ENCODE measurements around the gene ARRDC1. TPM values are rescaled to one million over a fixed set of nuclear protein-coding genes. Genes with fewer than 3 reads are reported as not detected.

ARRDC1 gene
- total RNA-seq, 1 donor from 2014 or later, result 69.1 TPM

GRCh38 chr9:137630126-137630525 is 24.6 kb downstream of the ARRDC1 start:
- Histone ChIP-seq H3K27me3 (no peaks in the 10 kb centered on the region), H3K27ac (no peak overlapping the region), H3K36me3 (no peaks in the 10 kb centered on the region), H3K4me3 (no peak overlapping the region), H3K9me3 (no peaks in the 10 kb centered on the region), H3K4me1 (peaks cover 45% of the 10 kb centered on the region)
- TF ChIP-seq, protein P1, sequence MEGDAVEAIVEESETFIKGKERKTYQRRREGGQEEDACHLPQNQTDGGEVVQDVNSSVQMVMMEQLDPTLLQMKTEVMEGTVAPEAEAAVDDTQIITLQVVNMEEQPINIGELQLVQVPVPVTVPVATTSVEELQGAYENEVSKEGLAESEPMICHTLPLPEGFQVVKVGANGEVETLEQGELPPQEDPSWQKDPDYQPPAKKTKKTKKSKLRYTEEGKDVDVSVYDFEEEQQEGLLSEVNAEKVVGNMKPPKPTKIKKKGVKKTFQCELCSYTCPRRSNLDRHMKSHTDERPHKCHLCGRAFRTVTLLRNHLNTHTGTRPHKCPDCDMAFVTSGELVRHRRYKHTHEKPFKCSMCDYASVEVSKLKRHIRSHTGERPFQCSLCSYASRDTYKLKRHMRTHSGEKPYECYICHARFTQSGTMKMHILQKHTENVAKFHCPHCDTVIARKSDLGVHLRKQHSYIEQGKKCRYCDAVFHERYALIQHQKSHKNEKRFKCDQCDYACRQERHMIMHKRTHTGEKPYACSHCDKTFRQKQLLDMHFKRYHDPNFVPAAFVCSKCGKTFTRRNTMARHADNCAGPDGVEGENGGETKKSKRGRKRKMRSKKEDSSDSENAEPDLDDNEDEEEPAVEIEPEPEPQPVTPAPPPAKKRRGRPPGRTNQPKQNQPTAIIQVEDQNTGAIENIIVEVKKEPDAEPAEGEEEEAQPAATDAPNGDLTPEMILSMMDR (IDR thresholded peaks at IDR 0.05), result no peak
- intact Hi-C loops (cut with DNase I), result no loop called here
- ATAC-seq (no peak), DNase-seq (no peak)

- DNase-seq (no peak), ATAC-seq (no peak)
- TF ChIP-seq, protein P1 (IDR thresholded peaks at IDR 0.05), result no peak
- peaks cover 45% of the 10 kb centered on the region for H3K4me1 ChIP-seq
- H3K27ac ChIP-seq, result peak overlapping the region; percentile 30
- no peak overlapping the region for H3K4me3 ChIP-seq
- H3K9me3 ChIP-seq, result no peaks in the 10 kb centered on the region
- H3K27me3 ChIP-seq, result no peaks in the 10 kb centered on the region
- intact Hi-C loops (cut with DNase I), result no loop called here
- H3K36me3 ChIP-seq, result no peaks in the 10 kb centered on the region
Observed at GRCh38 chr9:137630679-137631078, 25.2 kb downstream of the ARRDC1 start.

DNA sequence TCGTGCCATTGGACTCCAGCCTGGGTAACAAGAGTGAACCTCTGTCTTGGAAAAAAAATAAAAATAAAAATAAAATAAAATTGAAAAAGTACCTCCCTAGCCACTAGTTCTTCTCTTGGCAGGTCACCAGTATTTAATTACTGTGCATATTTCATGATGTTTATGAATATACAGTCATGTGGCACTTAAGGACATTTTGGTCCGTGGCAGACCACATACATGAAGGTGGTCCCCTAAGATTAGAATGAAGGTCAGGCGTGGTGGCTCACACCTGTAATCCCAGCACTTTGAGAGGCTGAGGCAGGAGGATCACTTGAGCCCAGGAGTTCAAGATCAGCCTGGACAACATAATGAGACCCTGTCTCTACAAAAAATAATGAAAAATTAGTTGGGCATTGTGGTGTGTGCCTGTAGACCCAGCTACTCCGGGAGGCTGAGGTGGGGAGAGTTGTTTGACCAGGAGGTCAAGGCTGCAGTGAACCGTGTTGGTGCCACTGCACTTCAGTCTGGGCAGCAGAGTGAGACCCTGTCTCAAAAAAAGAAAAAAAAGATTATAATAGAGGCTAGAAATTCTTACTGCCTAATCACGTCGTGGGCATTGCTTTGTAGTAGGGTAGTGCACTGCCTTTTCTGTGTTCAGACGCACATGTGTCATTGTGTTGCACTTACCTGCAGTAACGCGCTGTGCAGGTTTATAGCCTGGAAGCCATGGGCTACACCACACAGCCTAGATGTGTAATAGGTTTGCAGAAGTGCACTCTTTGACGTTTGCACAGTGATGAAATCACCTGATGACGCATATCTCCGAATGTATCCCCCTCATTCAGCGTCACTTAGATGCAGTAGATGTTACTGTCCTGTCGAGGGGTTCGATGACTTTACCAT is 26.1 kb downstream of the ARRDC1 start:
- Histone ChIP-seq H3K27me3 (no peaks in the 10 kb centered on the region), H3K36me3 (no peaks in the 10 kb centered on the region), H3K4me1 (peaks cover 45% of the 10 kb centered on the region), H3K27ac (no peak overlapping the region), H3K9me3 (no peaks in the 10 kb centered on the region), H3K4me3 (no peak overlapping the region)
- TF ChIP-seq, protein P1 (IDR thresholded peaks at IDR 0.05), result no peak
- ATAC-seq, result no peak
- DNase-seq, result no peak
- intact Hi-C loops (cut with DNase I), result no loop called here

DNA sequence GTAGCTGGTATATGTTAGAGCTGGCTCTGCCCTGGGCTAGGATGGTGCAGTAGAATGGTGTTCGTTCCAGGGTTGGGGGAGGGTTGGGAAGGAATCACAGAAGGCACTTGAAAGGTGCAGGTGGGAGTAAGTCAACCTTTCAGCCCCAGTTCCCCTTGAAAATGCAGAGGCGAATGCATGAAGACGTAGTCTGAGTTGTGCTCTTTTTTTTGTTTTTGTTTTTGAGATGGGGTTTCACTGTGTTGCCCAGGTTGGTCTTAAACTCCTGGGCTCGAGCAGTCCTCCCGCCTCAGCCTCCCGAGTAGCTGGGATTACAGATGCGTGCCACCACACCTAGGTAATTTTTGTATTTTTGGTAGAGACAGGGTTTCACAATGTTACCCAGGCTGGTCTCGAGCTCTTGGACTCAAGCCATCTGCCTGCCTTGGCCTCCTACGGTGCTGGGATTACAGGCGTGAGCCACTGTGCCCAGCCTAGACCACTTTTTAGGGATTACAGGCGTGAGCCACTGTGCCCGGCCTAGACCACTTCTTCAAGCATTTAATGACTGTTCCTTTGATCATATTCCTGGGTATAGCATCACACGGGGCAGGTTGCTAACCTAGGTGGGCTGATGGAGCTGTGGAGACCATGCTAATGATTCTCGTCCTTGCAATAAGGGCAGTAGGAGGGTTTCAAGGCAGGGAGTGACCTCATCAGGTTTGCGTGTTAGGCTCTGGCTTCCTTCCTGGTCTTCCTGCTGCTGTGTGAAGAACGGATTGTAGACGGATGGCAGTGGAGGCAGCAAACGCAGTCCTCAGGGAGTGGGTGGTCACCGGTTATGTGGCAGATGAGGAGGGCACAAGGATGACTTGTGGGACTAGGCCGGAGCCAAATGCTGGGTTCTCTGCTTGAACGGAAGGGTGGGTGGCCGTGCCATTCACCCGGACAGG is 27.0 kb downstream of the ARRDC1 start:
- H3K4me3 ChIP-seq, result no peak overlapping the region
- ATAC-seq (peak; percentile 19), DNase-seq (no peak)
- H3K9me3 ChIP-seq, result no peaks in the 10 kb centered on the region
- intact Hi-C loops (cut with DNase I), result no loop called here
- H3K4me1 ChIP-seq, result peaks cover 45% of the 10 kb centered on the region
- no peaks in the 10 kb centered on the region for H3K27me3 ChIP-seq
- H3K27ac ChIP-seq, result peak overlapping the region; percentile 32
- TF ChIP-seq, protein P1 (IDR thresholded peaks at IDR 0.05), result no peak
- no peaks in the 10 kb centered on the region for H3K36me3 ChIP-seq

DNA sequence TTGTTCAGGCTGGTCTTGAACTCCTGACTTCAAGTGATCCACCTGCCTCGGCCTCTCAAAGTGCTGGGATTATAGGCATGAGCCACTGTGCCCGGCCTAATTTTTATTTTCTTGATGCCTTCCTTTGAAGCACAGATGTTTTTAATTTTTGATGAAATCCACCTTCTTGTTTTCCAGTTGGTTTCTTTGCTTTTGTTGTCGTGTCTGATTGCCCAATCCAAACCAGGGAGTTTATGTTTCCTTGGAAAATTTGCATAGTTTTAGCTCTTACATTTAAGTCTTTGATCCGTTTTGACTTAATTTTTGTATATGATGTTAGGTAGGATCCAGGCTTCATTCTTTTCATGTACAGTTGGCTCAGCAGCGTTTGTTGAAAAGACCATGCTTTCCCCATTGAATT is 28.5 kb downstream of the ARRDC1 start:
- no peak overlapping the region for H3K27ac ChIP-seq
- H3K27me3 ChIP-seq, result no peaks in the 10 kb centered on the region
- H3K9me3 ChIP-seq, result no peaks in the 10 kb centered on the region
- H3K36me3 ChIP-seq, result no peaks in the 10 kb centered on the region
- TF ChIP-seq, protein P1 (IDR thresholded peaks at IDR 0.05), result no peak
- intact Hi-C loops (cut with DNase I), result no loop called here
- H3K4me3 ChIP-seq, result no peak overlapping the region
- no peak for ATAC-seq
- DNase-seq, result no peak
- H3K4me1 ChIP-seq, result peaks cover 39% of the 10 kb centered on the region

All from upper lobe of right lung (tissue), 1 donor.